Epithelial cell of proximal tubule (primary cell): ENCODE data around the gene BHLHA15. TPM values are rescaled to one million over a fixed set of nuclear protein-coding genes. Genes with fewer than 3 reads are reported as not detected.

Experiments used
- DNase-seq: peaks from one replicate; pipeline ENCODE4 v3.0.0-alpha.2; 2011; ENCODE audit warnings: low read depth
- H3K4me3 ChIP-seq: 2 replicates; pipeline ENCODE4 v1.5.1; 2011; ENCODE audit warnings: low read depth, mild to moderate bottlenecking, low read length
- total RNA-seq: library from RNA; depleted of rRNA; stranded (reverse); fragments of >200 nt; gene quantifications from 2 replicates; pipeline ENCODE4 v1.2.3, GENCODE V29; 2015
- TF ChIP-seq, protein P1 (sequence below): conservative IDR thresholded peaks from 2 replicates; pipeline ENCODE4 v1.5.1; 2012; ENCODE audit warnings: low read depth, mild to moderate bottlenecking, low read length

Gene BHLHA15
- total RNA-seq, 1 donor from 2014 or later, result 1.8 TPM

DNA sequence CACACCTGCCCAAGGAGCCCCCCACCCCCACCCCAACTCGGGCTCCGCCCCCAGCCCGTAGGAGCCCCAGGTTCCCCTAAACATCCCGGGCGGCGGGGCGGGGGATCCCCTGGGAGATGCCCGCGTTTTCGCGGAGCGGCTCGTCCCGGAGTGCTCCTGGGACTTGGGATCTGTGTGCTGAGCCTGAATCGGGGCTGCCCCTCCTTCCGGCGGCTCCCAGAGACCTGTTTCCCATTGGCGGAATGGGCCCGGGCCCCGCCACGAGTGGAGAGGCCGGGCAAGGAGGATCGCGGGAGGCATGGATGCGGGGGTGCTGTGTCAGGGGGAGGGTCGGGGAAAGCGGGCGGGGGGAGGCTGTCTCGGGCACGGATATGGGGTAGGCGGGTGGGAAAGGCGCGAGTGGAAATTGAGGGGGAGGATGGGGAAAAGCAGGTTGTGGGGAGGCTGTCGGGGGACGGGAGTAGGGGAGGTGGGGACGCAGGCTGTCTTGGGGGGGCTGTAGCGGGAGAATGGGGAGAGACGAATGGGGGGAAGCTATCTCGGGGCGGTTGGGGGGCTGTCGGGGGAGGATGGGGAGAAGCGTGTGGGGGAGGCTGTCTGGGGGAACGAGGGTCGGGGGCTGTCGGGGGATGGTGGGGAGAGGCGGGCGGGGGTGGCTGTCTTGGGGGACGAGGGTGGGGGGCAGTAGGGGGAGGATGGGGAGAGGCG is 572 bp upstream of the BHLHA15 start:
- H3K4me3 ChIP-seq, result peak overlapping the region; percentile 34
- DNase-seq, result no peak
- TF ChIP-seq, protein P1, sequence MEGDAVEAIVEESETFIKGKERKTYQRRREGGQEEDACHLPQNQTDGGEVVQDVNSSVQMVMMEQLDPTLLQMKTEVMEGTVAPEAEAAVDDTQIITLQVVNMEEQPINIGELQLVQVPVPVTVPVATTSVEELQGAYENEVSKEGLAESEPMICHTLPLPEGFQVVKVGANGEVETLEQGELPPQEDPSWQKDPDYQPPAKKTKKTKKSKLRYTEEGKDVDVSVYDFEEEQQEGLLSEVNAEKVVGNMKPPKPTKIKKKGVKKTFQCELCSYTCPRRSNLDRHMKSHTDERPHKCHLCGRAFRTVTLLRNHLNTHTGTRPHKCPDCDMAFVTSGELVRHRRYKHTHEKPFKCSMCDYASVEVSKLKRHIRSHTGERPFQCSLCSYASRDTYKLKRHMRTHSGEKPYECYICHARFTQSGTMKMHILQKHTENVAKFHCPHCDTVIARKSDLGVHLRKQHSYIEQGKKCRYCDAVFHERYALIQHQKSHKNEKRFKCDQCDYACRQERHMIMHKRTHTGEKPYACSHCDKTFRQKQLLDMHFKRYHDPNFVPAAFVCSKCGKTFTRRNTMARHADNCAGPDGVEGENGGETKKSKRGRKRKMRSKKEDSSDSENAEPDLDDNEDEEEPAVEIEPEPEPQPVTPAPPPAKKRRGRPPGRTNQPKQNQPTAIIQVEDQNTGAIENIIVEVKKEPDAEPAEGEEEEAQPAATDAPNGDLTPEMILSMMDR, result no peak

DNA sequence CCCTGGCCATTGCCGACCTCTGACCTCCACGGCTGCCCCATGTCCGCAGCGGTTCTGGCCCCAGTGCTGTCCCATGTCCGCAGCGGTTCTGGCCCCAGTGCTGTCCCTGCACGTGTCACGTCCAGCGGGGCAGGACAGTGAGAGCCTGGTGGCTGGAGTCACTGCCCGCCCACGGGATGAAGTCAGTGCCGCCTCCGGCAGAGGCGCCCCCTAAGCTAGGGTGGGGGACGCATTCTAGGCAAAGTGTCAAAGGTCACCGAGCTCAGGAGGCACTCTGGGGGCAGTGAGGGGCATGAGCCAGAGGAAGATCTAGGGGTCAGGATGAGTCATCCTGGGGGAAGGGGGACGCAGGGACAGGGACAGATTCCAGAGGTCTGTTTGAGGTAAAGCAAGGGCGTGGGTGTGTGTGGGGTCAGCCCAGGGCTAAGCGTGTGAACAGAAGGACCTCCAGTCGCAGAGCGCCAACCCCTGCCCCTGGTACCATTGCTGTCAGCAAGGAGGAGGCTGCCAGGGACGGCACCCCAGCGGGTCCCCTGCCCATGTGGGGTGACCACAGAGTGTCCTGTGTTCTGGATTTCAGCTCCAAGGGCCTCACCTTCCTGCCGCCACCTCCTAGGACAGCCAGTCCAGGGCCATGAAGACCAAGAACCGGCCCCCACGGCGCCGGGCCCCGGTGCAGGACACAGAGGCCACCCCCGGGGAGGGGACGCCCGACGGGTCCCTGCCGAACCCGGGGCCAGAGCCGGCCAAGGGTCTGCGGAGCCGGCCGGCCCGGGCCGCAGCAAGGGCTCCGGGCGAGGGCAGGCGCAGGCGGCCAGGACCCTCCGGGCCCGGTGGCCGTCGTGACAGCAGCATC is 665 bp downstream of the BHLHA15 start:
- peak overlapping the region; percentile 49 for H3K4me3 ChIP-seq
- DNase-seq, result no peak

DNA sequence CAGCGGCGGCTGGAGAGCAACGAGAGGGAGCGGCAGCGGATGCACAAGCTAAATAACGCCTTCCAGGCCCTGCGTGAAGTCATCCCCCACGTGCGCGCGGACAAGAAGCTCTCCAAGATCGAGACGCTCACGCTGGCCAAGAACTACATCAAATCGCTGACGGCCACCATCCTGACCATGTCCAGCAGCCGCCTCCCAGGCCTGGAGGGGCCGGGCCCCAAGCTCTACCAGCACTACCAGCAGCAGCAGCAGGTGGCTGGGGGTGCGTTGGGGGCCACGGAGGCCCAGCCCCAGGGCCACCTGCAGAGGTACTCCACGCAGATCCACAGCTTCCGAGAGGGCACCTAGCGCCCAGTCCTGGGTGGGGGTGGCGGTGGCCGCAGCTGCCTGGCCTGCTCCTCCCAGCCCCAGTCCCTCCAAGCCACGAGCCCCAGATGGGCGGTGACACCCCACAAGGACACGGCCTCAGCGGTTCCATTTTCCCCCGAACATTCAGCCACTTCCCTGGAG is 1.3 kb downstream of the BHLHA15 start:
- TF ChIP-seq, protein P1, result no peak
- no peak overlapping the region for H3K4me3 ChIP-seq
- no peak for DNase-seq

More for the DNA sequence above, 665 bp downstream of the BHLHA15 start:
- TF ChIP-seq, protein P1, result no peak

DNA sequence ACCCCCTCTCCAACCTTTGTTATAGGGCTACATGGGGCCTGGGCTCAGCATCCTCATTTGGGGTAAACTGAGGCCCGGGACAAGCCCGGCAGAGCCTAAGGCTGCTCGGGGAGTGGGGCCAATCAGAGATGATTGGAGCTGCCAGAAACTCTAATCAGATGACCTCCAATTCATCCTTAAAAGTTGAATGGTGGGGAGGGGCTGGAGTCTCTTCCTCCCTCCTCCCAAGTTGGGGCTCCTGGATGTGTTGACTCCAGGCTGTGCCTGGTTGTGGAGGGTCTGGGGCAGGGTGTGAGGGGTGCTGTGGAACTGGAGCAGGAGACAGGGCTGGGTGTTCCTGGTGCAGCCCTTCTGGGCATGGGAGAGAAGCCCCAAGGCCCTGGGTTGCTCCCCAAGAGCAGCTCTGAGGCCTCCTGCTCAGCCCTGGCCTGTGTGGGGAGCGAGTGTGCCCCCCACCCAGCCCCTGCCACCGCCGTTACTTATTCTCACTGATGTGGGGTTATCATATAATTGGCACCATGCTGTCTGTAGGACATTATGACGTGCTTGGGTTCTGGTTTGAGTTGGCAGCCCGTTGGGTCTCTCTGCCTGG is 2.2 kb downstream of the BHLHA15 start:
- no peak for DNase-seq
- TF ChIP-seq, protein P1, result no peak
- no peak overlapping the region for H3K4me3 ChIP-seq

DNA sequence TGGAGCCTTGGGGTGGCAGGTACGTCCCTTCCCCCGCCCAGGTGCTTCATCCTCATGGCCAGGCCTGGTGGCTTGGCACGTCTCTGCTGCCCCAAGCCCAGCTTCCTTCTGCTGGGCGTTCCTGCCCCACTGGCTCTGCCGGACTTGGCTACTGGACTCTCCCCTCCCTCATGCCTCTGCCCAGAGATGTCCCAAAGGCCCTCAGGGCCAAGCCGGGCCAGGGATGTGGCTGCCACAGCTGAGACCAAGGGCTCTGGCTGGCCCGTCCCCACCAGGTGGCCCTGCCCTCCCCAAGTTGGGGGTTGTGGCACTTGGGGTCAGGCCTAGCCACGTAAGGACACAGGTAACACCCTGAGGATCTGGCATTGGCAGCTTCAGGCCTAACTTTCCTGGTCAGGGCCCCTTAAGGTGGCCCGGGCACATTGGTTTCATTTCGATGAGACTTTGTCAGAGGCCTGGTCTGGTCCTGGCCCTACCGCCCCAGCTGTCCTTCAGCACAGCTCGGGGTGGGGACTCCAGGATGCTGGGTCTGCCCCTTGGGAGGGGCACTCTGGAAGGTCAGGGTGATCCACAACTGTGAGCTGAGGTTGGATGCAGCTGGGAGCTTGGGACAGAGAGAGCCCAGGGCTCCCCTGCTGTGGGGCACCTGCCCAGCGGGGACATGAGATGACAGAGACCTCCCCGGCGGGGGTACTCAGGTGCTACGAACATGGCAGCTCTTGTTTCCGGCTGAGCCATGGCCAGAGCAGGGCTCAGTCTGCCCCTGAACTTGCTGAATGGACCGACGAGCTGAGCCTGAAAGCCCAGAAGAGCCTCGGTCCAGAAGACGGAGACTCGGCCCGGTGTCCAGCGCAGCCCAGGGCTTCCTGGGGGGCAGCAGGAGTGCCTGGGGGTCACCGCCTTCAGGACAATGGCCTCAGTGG is 2.9 kb downstream of the BHLHA15 start:
- no peak overlapping the region for H3K4me3 ChIP-seq
- TF ChIP-seq, protein P1, result no peak
- no peak for DNase-seq

DNA sequence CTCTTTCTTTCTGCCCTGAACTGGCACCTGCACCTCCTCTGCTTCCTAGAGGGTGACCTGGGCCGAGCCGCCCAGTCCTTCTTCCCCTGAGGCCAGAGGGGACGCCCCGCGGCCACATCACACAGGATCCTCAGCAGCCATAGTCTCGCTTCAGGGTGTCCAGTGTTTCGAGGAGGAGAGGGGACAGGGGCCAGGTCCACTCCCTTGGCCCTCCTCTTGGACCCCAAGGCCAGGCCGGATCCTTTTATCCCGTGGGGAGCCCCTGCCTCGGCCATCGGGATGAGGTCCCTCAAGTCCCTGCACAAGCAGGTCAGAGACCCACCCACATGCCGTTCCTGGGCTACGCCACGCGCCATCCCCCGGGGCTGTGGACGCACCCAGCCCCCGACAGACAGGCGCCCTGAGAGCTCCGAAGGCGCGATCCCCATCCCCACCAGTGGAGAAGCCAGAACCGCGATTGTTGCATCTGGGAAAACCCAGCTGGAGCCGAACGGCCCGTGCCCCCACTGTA is 3.6 kb downstream of the BHLHA15 start:
- TF ChIP-seq, protein P1, result no peak
- H3K4me3 ChIP-seq, result no peak overlapping the region
- DNase-seq, result no peak
